Erythroblast (primary cell): ENCODE results near the gene ASB9.
"Not testable (repeated sequence)": the region's sequence is repeated elsewhere in the genome, so short reads cannot be mapped to it uniquely, and the experiment has no call there.

ENCODE experiments used
- DNase-seq, 2 experiments: peaks; one replicate each; lab custom pipeline; 2025; lab: John Stamatoyannopoulos, UW
- GATA1 ChIP-seq: IDR thresholded peaks from 2 replicates; pipeline ENCODE4 v1.6.1; 2011; ENCODE audit warnings: low read depth, mild to moderate bottlenecking, control low read depth, low read length, moderate library complexity
- POLR2A ChIP-seq: IDR thresholded peaks from 2 replicates; pipeline ENCODE4 v1.6.1; 2011; ENCODE audit warnings: mild to moderate bottlenecking, low read length

The ASB9 gene

GRCh38 chrX:15209096-15209495 lies 60.8 kb downstream of the ASB9 start:
- no peak for DNase-seq
- TF ChIP-seq GATA1, result no peak
- TF ChIP-seq POLR2A, result no peak

- TF ChIP-seq GATA1 (no peak), POLR2A (no peak)
- DNase-seq, result no peak
Observed at GRCh38 chrX:15207994-15208393, 61.9 kb downstream of the ASB9 start.

- DNase-seq, result no peak
- TF ChIP-seq GATA1 (no peak), POLR2A (no peak)
Observed at GRCh38 chrX:15207384-15207783, 62.5 kb downstream of the ASB9 start.

GRCh38 chrX:15206306-15206705 lies 63.6 kb downstream of the ASB9 start:
- TF ChIP-seq POLR2A, result no peak
- peak; percentile 0 for DNase-seq

GRCh38 chrX:15204130-15204751 lies 65.6 kb downstream of the ASB9 start:
- DNase-seq, result no peak

GRCh38 chrX:15203694-15204093 lies 66.2 kb downstream of the ASB9 start:
- no peak for DNase-seq
- TF ChIP-seq GATA1, result no peak
- TF ChIP-seq POLR2A, result no peak

More at GRCh38 chrX:15204130-15204751, 65.6 kb downstream of the ASB9 start:
- TF ChIP-seq GATA1, result no peak
- no peak for TF ChIP-seq POLR2A

GRCh38 chrX:15202454-15203177 lies 67.3 kb downstream of the ASB9 start:
- DNase-seq, result no peak

GRCh38 chrX:15200871-15201270 lies 69.0 kb downstream of the ASB9 start:
- TF ChIP-seq GATA1, result no peak
- TF ChIP-seq POLR2A, result no peak
- DNase-seq, result no peak

More at GRCh38 chrX:15202454-15203177, 67.3 kb downstream of the ASB9 start:
- TF ChIP-seq POLR2A (no peak), GATA1 (no peak)

GRCh38 chrX:15198608-15199202 lies 71.2 kb downstream of the ASB9 start:
- DNase-seq, result not testable (repeated sequence)

- no peak for DNase-seq
- TF ChIP-seq GATA1, result no peak
- TF ChIP-seq POLR2A, result no peak
Observed at GRCh38 chrX:15194146-15194545, 75.7 kb downstream of the ASB9 start.
